Measurements from ENCODE around the gene DAPK2. TPM values are rescaled to one million over a fixed set of nuclear protein-coding genes. Genes with fewer than 3 reads are reported as not detected.

DAPK2 gene
- total and polyA plus RNA-seq, 2 of the 13 experiments (the other 11 are each of a cell fraction or from before 2014, with no cell fraction given): 0.33 to 0.63 TPM

DNA sequence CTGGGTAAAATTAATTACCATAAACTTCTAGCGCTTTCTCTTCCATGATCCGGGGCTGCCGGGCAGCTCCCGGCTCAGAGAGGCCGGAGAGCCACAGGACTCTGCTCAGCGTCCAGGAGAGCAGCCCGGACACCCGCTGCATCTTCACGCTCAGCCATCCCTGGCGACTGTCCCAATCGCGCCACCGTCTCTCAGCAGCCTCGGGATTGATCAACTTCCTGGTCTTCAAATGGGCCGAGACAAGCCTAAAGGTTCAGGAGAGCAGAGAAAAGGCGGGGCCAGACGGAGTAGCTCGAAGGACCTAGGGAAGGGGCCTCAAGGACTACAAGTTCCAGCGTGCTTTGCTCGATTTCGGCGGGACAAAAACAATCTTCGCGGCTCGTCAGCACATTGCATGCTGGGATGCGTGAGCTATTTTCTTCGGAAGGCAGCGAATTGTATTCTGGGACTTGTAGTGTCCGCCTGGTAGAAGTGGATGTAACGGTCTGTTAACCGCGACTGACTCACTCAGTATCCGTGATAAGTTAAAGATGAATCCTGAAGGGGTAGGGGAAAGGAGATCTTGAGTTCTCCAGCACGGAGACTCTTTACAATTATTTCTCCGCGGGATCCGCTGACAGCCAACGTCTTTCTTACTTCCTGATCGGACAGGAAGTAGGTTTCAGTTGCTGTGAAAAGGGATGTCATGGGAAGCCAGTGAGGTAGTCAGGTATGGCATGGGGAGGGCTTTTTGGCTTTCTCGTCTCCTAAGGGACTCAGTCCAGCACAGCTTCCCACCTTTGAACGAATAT is 47.5 kb upstream of the DAPK2 start, which contains the start of gene CIAO2A (continued):
- TF ChIP-seq ZNF790 (CRISPR knock-in tag; IDR thresholded peaks at IDR 0.05; ENCODE audit: borderline replicate concordance) (peak; percentile 57; the same call in 1 of the 2 replicates), KLF13 (CRISPR knock-in tag; IDR thresholded peaks at IDR 0.05) (no peak), SRSF1 (optimal IDR thresholded peaks at IDR 0.05; ENCODE audit: low read depth, low read length) (no peak), ZNF766 (CRISPR knock-in tag; IDR thresholded peaks at IDR 0.05; ENCODE audit: borderline replicate concordance) (peak; percentile 40; the same call in 1 of the 2 replicates), SP2 (CRISPR knock-in tag; IDR thresholded peaks at IDR 0.05) (peak; percentile 46), ZNF777 (CRISPR knock-in tag; IDR thresholded peaks at IDR 0.05) (0 out of 2 replicates have a peak, but pooled peaks have one; percentile 34), ZNF335 (CRISPR knock-in tag; IDR thresholded peaks at IDR 0.05) (peak; percentile 97), MLLT10 (CRISPR knock-in tag; IDR thresholded peaks at IDR 0.05) (no peak), TEAD2 (CRISPR knock-in tag; IDR thresholded peaks at IDR 0.05) (no peak), CCDC6 (CRISPR knock-in tag; IDR thresholded peaks at IDR 0.05) (0 out of 2 replicates have a peak, but pooled peaks have one; percentile 49)
- TF ChIP-seq, protein P1, sequence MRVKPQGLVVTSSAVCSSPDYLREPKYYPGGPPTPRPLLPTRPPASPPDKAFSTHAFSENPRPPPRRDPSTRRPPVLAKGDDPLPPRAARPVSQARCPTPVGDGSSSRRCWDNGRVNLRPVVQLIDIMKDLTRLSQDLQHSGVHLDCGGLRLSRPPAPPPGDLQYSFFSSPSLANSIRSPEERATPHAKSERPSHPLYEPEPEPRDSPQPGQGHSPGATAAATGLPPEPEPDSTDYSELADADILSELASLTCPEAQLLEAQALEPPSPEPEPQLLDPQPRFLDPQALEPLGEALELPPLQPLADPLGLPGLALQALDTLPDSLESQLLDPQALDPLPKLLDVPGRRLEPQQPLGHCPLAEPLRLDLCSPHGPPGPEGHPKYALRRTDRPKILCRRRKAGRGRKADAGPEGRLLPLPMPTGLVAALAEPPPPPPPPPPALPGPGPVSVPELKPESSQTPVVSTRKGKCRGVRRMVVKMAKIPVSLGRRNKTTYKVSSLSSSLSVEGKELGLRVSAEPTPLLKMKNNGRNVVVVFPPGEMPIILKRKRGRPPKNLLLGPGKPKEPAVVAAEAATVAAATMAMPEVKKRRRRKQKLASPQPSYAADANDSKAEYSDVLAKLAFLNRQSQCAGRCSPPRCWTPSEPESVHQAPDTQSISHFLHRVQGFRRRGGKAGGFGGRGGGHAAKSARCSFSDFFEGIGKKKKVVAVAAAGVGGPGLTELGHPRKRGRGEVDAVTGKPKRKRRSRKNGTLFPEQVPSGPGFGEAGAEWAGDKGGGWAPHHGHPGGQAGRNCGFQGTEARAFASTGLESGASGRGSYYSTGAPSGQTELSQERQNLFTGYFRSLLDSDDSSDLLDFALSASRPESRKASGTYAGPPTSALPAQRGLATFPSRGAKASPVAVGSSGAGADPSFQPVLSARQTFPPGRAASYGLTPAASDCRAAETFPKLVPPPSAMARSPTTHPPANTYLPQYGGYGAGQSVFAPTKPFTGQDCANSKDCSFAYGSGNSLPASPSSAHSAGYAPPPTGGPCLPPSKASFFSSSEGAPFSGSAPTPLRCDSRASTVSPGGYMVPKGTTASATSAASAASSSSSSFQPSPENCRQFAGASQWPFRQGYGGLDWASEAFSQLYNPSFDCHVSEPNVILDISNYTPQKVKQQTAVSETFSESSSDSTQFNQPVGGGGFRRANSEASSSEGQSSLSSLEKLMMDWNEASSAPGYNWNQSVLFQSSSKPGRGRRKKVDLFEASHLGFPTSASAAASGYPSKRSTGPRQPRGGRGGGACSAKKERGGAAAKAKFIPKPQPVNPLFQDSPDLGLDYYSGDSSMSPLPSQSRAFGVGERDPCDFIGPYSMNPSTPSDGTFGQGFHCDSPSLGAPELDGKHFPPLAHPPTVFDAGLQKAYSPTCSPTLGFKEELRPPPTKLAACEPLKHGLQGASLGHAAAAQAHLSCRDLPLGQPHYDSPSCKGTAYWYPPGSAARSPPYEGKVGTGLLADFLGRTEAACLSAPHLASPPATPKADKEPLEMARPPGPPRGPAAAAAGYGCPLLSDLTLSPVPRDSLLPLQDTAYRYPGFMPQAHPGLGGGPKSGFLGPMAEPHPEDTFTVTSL (CRISPR knock-in tag; IDR thresholded peaks at IDR 0.05; ENCODE audit: borderline replicate concordance): peak; percentile 37; the same call in 1 of the 2 replicates
- TF ChIP-seq, protein P2, sequence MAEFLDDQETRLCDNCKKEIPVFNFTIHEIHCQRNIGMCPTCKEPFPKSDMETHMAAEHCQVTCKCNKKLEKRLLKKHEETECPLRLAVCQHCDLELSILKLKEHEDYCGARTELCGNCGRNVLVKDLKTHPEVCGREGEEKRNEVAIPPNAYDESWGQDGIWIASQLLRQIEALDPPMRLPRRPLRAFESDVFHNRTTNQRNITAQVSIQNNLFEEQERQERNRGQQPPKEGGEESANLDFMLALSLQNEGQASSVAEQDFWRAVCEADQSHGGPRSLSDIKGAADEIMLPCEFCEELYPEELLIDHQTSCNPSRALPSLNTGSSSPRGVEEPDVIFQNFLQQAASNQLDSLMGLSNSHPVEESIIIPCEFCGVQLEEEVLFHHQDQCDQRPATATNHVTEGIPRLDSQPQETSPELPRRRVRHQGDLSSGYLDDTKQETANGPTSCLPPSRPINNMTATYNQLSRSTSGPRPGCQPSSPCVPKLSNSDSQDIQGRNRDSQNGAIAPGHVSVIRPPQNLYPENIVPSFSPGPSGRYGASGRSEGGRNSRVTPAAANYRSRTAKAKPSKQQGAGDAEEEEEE (CRISPR knock-in tag; IDR thresholded peaks at IDR 0.05; ENCODE audit: borderline replicate concordance): no peak
- TF ChIP-seq, protein P3, sequence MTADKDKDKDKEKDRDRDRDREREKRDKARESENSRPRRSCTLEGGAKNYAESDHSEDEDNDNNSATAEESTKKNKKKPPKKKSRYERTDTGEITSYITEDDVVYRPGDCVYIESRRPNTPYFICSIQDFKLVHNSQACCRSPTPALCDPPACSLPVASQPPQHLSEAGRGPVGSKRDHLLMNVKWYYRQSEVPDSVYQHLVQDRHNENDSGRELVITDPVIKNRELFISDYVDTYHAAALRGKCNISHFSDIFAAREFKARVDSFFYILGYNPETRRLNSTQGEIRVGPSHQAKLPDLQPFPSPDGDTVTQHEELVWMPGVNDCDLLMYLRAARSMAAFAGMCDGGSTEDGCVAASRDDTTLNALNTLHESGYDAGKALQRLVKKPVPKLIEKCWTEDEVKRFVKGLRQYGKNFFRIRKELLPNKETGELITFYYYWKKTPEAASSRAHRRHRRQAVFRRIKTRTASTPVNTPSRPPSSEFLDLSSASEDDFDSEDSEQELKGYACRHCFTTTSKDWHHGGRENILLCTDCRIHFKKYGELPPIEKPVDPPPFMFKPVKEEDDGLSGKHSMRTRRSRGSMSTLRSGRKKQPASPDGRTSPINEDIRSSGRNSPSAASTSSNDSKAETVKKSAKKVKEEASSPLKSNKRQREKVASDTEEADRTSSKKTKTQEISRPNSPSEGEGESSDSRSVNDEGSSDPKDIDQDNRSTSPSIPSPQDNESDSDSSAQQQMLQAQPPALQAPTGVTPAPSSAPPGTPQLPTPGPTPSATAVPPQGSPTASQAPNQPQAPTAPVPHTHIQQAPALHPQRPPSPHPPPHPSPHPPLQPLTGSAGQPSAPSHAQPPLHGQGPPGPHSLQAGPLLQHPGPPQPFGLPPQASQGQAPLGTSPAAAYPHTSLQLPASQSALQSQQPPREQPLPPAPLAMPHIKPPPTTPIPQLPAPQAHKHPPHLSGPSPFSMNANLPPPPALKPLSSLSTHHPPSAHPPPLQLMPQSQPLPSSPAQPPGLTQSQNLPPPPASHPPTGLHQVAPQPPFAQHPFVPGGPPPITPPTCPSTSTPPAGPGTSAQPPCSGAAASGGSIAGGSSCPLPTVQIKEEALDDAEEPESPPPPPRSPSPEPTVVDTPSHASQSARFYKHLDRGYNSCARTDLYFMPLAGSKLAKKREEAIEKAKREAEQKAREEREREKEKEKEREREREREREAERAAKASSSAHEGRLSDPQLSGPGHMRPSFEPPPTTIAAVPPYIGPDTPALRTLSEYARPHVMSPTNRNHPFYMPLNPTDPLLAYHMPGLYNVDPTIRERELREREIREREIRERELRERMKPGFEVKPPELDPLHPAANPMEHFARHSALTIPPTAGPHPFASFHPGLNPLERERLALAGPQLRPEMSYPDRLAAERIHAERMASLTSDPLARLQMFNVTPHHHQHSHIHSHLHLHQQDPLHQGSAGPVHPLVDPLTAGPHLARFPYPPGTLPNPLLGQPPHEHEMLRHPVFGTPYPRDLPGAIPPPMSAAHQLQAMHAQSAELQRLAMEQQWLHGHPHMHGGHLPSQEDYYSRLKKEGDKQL (CRISPR knock-in tag; IDR thresholded peaks at IDR 0.05; ENCODE audit: low read depth): no peak

Measured in HepG2 (cell line).